ENCODE results near the gene YWHAG.
"Not testable (repeated sequence)": the region's sequence is repeated elsewhere in the genome, so short reads cannot be mapped to it uniquely, and the experiment has no call there.

Gene YWHAG

DNA sequence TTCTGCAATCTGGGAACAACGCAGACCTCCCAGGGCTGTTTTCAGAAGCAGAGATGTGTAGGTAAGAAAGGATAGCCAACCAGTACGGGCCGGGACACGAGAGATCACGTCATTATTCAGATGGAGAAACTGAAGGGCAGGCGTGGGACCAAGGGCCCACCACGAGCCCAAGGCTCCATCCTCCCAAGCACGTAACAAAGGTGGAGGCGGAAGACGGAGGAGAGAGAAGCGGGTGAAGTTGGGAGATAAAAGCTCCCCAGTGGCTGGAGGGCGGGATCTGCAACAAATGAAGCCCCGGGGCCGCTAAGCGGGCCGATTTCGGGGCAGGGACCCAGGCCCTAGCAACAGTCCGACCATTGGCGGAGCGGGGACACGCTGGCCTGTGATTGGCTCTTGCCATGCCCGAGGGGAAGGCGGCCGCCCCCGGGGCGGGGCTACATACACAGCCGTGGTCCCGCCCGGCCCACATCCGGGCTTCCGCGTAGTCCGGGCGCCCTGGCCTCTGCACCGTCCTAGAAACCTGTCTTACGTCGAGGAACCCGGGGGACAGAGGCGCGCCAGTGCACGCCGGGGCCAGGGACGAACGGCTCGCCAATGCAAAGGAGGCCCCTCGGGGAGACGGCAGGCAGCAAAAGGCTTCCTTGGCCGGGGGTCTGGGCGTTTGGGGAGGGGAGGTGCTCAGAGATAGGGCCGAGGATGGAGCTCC is 40.9 kb downstream of the YWHAG start:
- DNase-seq, result peak; percentile 99

DNA sequence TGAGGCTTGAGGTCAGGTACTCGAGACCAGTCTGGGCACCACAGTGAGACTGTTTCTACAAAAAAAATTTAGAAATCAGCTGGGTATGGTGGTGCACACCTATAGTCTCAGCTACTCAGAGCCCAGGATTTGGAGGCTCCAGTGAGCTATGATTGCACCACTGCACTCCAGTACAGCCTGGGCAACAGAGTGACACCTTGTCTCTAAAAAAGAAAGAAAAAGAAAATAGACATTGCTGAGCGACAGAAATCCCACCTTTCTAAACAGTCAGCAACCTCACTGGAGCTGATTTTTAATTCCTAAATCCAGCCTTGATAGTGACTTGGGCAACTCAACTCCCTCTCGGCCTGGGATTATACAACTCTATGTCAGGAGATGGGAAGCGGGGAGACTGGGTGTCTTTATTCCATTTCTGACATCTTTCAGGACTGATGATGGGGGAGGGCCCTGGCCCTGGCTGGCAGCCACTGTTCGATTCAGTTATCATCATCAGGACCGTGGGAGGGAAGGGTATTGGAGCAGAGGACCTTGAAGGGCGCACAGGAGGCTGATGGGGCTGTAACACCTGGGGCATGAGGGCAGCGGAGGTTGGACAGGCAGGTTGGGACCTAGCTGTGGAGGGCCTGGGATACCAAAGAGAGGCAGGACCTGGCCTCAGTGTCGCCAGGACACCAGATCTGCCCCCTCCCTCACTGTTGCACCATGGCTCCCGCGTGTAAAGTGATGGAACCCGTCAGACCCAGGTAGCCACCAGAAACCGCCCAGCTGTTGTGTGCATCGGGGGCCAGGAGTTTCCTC is 41.6 kb downstream of the YWHAG start:
- DNase-seq, result no peak

GRCh38 chr7:76315364-76315763 is 43.4 kb downstream of the YWHAG start:
- DNase-seq, result no peak

DNA sequence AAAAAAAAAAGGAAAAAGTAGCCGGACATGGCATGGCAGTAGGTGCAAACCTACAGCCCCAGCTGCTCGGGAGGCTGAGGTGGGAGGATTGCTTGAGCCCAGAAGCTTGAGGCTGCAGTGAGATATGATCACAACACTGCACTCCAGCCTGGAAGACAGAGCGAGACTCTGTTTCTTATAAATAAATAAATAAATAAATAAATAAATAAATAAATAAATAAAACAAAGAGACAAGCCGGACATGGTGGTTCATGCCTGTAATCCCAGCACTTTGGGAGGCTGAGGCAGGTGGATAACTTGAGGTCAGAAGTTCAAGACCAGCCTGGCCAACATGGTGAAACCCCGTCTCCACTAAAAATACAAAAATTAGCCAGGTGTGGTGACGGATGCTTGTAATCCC is 44.1 kb downstream of the YWHAG start:
- not testable (repeated sequence) for DNase-seq

- peak; percentile 97 for DNase-seq
Observed at GRCh38 chr7:76314042-76314721, 44.6 kb downstream of the YWHAG start.

- DNase-seq, result not testable (repeated sequence)
Observed at GRCh38 chr7:76311838-76312237, 47.0 kb downstream of the YWHAG start.

DNA sequence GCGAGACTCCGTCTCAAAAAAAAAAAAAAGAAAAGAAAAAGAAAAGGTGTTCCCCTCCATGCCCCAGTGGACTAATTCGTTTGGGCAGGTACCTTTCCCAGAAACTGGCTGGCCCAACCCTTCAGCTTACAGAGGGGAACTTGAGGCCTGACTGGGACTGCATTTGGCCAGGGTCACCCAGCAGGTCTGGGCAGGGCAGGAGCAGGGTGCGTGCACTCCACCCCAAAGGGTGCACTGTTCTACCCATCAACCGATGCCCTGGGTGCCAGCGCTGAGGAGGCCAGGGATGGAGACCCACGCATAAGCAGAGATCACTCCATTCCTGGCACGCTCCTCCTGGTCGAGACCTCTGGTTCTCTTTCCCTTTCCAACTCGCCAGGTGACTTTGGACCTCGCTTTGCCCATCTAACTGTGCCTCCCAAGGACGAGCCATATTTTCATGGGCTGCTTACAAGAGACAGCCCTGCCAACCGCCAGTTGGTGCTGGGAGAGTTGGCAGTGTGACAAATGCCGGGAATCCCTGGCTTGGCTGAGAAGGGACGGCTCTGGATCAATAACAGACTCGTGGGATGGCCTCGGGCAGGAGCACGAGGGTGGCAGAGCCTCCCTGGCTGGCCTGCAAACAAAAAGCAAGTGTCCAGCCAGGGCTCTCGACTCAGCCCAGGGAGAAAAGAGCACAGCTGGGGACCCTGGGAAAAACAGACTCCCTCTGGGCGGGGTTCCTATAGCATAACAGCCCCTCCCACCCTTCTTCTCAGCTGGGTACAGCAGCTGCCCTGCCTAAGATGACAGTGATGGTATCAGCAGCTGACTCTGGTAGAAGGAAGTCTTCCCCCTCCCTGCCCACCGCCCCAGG is 48.5 kb downstream of the YWHAG start:
- peak; percentile 68 for DNase-seq

DNA sequence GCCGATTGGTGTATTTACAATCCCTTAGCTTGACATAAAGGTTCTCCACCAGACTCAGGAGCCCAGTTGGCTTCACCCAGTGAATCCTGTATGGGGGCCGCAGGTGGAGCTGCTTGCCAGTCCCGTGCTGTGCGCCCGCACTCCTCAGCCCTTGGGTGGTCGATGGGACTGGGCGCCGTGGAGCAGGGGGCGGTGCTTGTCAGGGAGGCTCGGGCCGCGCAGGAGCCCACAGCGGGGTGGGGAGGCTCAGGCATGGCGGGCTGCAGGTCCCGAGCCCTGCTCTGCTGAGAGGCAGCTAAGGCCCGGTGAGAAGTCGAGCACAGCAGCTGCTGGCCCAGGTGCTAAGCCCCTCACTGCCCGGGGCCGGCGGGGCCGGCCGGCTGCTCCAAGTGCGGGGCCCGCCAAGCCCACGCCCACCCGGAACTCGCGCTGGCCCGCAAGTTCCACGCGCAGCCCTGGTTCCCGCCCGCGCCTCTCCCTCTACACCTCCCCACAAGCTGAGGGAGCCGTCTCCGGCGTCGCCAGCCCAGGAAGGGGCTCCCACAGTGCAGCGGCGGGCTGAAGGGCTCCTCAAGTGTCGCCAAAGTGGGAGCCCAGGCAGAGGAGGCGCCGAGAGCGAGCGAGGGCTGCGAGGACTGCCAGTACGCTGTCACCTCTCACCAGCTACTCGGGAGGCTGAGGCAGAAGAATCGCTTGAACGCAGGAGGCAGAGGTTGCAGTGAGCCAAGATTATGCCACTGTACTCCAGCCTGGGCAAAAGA is 49.3 kb downstream of the YWHAG start:
- not testable (repeated sequence) for DNase-seq

- DNase-seq, result not testable (repeated sequence)
Observed at GRCh38 chr7:76308874-76309273, 49.9 kb downstream of the YWHAG start.

GRCh38 chr7:76304888-76305375 is 53.9 kb downstream of the YWHAG start:
- DNase-seq, result no peak

DNA sequence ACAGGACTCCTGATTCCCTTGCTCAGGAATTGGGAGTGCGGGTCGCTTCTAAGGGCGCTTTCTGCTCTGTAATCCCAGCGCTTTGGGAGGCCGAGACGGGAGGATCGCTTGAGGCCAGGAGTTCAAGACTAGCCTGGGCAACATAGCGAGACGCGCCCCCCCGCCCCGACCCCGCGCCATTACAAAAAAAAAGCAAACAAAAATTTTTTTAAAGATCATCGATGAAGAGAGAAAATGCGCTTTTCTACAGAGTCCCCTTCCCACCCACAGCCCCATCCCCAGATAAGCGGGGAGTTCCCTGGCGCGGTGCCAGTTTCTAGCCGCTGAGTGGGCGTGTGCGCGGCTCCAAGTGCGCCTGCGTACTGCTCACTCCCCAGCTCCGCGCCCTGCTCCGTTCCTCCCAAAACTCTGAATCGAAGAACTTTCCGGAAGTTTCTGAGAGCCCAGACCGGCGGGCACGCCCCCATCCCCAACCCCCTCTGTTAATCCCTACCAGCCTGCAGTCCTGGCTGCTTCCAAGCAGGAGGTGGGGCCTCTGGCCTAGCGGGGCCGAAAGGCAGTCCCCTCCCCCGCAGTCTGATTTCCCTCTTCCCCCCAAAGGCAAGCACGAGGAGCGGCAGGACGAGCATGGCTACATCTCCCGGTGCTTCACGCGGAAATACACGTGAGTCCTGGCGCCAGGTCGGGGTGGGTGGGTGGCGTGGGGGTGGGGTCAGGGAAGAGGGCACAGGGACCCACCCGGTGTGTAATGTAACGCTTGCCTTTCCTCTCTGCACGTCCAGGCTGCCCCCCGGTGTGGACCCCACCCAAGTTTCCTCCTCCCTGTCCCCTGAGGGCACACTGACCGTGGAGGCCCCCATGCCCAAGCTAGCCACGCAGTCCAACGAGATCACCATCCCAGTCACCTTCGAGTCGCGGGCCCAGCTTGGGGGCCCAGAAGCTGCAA is 55.3 kb downstream of the YWHAG start:
- DNase-seq, result peak; percentile 95

GRCh38 chr7:76302347-76303201 is 56.2 kb downstream of the YWHAG start, which contains the start of gene HSPB1:
Gene HSPB1 (plus strand): TSS chr7:76302673. CDS start chr7:76302713, 40 bp downstream.
- DNase-seq, result peak; percentile 97

DNA sequence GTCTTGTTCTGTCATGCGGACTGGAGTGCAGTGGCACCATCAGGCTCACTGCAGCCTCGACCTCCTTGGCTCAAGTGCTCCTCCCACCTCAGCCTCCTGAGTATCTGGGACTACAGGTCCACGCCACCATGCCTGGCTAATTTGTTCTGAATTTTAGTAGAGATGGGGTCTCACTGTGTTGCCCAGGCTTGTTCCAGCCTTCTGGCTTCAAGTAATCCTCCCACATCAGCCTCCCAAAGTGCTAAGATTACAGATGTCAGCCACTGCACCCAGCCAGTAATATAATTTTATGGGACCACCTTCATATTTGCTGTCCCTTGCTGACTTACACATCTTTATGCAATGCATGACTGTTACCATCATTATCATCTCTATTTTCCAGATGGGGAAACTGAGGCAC is 57.8 kb downstream of the YWHAG start:
- DNase-seq, result no peak

DNA sequence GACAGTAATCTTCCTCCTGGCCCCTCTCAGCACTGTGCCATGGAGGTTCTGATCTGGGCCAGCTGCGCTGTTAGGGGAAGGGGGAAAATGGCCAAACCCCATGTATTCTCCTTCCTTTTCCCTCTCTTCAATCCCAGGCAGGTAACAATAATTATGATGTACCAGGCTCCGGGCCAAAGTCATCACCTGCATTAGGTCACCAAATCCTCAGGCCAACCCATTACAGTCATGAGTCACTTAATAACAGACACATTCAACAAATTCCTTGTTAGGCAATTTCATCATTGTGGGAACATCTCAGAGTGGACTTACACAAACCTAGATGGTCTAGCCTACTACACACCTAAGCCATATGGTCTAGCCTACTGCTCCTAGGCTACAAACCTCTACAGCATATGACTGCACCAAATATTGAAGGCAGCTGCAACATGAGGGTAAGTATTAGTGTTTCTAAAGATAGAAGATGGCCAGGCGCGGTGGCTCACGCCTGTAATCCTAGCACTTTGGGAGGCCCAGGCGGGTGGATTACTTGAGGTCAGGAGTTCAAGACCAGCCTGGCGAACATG is 58.5 kb downstream of the YWHAG start:
- peak; percentile 94 for DNase-seq

- DNase-seq, result peak; percentile 42
Observed at GRCh38 chr7:76296743-76297740, 61.7 kb downstream of the YWHAG start.

- DNase-seq, result peak; percentile 96
Observed at GRCh38 chr7:76294344-76295024, 64.3 kb downstream of the YWHAG start.

GRCh38 chr7:76293407-76293901 is 65.3 kb downstream of the YWHAG start:
- peak; percentile 63 for DNase-seq
